Globus pallidus (tissue), 1 donor: ENCODE data around the gene GAK.
"Not testable (repeated sequence)": the region's sequence is repeated elsewhere in the genome, so short reads cannot be mapped to it uniquely, and the experiment has no call there.

Experiments
- DNase-seq: peaks from one replicate; pipeline ENCODE4 v3.0.0-alpha.2; 2015; ENCODE audit warnings: low spot score

The GAK gene

GRCh38 chr4:952881-953573 is 20.9 kb upstream of the GAK start:
- no peak for DNase-seq

DNA sequence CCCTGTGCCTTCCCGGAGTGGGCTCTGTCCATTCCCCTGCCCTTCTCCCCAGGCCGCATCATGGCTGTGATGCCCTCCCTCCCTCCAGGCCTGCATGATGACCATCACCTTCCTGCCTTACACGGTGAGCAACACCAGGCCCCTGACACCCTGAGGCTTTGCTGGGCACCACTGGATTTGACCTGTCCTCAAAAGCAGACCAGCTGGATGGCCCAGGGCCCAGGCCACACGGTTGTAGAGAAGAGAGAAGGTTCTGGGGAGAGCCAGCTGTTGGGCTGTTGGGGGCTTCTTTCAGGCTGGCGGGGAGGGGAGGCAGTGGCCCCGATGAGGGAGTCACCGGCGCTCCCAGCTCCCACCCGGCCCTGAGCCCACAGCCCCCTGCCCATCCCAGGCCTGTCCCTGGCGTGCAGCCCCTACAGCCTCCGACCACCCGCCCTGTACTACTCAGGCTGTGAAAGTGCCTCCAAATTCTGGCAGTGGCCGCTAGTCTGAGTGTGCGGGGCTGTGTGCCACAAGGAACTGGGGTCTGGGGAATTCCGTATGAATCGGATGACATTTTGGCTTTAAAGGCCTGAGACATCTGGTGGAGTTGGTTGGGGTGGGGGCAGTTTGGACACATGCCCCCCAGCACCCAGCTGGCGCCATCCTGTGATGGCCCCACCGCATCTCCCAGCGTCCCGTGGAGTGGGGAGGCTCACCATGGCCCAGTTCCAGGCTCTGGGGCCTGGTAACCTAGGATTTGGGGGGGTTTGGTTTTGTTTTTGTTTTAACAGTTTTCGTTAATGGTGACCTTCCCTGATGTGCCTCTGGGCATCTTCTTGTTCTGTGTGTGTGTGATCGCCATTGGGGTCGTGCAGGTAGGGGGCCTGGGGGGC is 19.7 kb upstream of the GAK start:
- no peak for DNase-seq

- DNase-seq = no peak
These were observed 19.1 kb upstream of the GAK start for GRCh38 chr4:951186-951585.

DNA sequence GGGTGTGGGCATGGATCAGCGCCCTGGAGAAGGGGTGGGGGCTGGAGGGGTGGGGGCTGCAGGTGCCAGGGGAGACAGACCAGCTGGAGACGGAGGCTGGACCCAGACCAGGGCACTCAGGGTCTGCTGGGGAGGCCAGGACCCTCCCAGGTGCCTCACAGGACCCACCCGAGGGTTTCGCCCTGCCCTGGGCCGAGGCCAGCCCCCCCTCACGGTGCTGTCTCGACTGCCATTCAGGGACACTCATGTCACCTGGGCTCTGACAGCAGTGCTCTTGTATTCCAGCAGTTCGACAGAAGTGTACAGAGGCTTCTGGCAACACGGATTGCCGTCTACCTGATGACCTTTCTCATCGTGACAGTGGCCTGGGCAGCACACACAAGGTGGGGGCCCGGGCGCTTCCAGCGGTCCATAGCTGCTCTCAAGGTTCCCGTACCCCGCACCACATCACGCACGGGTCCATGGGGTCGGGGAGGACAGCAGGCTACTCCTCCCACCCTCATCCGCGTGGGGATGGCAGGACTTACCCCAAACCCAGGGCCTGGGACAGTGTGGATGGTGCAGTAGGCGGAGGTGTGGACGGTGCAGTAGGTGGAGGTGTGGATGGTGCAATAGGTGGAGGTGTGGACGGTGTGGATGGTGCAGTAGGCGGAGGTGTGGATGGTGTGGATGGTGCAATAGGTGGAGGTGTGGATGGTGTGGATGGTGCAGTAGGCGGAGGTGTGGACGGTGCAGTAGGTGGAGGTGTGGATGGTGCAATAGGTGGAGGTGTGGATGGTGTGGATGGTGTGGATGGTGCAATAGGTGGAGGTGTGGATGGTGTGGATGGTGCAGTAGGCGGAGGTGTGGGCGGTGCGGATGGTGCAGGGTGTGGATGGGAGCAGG is 18.3 kb upstream of the GAK start:
- DNase-seq = no peak

DNA sequence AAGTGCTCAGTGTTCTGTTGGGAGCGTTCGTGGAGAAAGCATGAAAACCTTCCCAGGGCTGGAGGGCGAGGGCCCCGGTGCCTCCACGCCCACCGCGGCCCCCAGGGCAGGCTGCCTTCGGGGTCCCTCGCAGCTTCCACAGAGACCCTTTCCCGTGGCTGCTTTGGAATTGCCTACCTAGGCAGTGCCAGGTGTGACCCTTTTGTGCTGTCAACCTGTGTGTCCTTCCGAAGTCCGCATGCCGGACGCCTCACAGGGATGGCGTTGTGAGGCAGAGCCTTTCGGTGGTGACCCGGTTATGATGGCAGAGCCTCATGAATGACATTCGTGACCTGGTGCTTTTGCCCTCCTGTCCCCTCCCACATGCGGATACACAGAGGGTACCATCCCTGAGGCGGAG is 17.5 kb upstream of the GAK start:
- no peak for DNase-seq

GRCh38 chr4:948936-949300 is 16.8 kb upstream of the GAK start:
- no peak for DNase-seq

GRCh38 chr4:948101-948935 is 16.2 kb upstream of the GAK start:
- no peak for DNase-seq

- DNase-seq = no peak
These were observed 15.4 kb upstream of the GAK start for GRCh38 chr4:947491-947971.

GRCh38 chr4:946517-947471 is 14.7 kb upstream of the GAK start:
- no peak for DNase-seq

- DNase-seq = no peak
These were observed 14.0 kb upstream of the GAK start for GRCh38 chr4:946103-946450.

GRCh38 chr4:945274-946102 is 13.4 kb upstream of the GAK start:
- DNase-seq = no peak

GRCh38 chr4:939508-939907 is 7.4 kb upstream of the GAK start:
- DNase-seq = not testable (repeated sequence)

DNA sequence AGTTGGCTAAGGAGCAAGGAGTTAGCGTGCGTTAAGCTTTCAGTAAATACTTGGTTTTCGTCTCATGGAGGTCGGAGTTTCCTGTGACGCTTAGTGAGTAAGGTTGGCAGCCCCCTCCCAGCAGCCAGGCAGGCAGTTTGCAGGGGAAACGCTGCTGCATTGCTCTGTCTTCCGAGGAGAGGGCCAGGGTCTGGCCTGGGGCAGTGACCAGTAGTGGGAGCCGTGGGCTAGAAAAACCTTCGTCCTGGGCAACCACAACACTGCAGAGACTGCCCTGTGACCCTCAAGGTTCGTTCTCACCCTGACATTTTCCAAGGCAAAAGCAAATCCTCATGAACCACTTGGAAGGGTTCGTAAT is 576 bp upstream of the GAK start:
- no peak for DNase-seq

DNA sequence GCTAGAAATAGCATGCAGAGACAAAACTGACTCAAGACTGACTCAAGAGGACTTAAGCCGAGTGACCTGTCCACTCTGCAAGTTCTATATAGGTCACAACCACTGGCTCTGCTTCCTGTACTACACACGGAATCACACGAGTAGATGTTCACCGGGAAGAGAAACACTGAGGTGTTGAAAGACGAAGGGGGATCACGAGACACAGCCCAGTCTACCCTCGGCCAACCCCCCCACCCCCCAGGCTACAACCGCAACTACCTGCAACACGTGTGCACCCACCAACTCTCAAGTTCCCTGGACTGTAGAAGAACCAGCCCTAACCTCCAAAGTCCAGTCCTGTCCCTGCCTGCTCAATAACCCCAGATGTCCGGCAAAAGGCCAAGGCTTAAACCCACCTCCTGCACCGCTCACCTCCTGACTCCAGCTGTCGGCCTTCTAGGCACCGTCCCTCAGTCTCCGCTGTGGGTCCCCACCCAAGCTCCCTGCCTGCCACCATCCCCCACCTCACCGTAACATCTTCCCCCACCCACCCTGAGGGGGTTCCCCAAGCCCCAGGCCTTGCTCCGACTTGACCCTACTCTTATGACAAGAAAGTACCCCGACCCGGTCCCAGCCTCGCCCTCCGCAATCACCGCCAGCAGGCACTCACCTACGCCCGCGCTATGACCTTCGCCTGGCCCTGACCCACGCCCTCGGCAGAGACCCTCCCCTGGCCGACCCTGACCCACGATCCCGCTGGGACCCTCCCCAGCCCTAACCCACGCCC is 739 bp downstream of the GAK start:
- DNase-seq = no peak

- DNase-seq = no peak
These were observed 1.3 kb downstream of the GAK start for GRCh38 chr4:930827-931193.

GRCh38 chr4:930028-930551 is 2.0 kb downstream of the GAK start:
- DNase-seq = no peak

GRCh38 chr4:929096-929765 is 2.9 kb downstream of the GAK start:
- no peak for DNase-seq

- DNase-seq = not testable (repeated sequence)
These were observed 4.5 kb downstream of the GAK start for GRCh38 chr4:927566-927965.
